GM12878 (cell line): ENCODE results near the gene PAX2. TPM values are rescaled to one million over a fixed set of nuclear protein-coding genes. Genes with fewer than 3 reads are reported as not detected.

Experiments
- ATAC-seq: fragments of 200-7000 bp; cut with Tn5 transposase; 3 replicates; pipeline ENCODE4 v1.9.1; 2020; ENCODE audit warnings: mild to moderate bottlenecking, moderate library complexity
- BruUV-seq: library from RNA; stranded (reverse); fragments of 400-500 nt; replicated peaks from 2 replicates; lab custom pipeline; 2021; lab: Mats Ljungman, UMichigan
- CTCF ChIA-PET: fragments of 300-600 bp; sonication (Branson Sonifier 250); formaldehyde crosslinking; extraction: SDS; loops from one replicate; lab custom pipeline; 2021; ENCODE audit warnings: inconsistent platforms; lab: Yijun Ruan, JAX
- POLR2A ChIA-PET: fragments of 350-600 bp; formaldehyde crosslinking; extraction: SDS; loops from one replicate; lab custom pipeline; 2021; ENCODE audit warnings: inconsistent platforms; lab: Charles Lee
- RAD21 ChIA-PET: fragments of 300-600 bp; sonication (Branson Sonifier 250); formaldehyde crosslinking; loops from one replicate; lab custom pipeline; 2023; ENCODE audit warnings: antibody characterized with exemption; ENCODE audit not compliant: unreplicated experiment; lab: Charles Lee
- SMC1A ChIA-PET: fragments of 300-600 bp; sonication (Branson Sonifier 250); formaldehyde crosslinking; loops from one replicate; lab custom pipeline; 2023; ENCODE audit not compliant: unreplicated experiment, uncharacterized antibody; lab: Charles Lee
- DNase-seq: peaks from one replicate; pipeline ENCODE4 v3.0.0-alpha.2; 2011; ENCODE audit warnings: low read depth, low spot score
- FAIRE-seq: peaks from 3 replicates; lab custom pipeline; 2011; peaks lifted over from hg19 to GRCh38; lab: Jason Lieb, UNC
- H2AFZ ChIP-seq: 2 replicates; pipeline ENCODE4 v1.6.0; 2011; ENCODE audit warnings: low read depth, low read length, control low read depth; ENCODE audit not compliant: control insufficient read depth
- H3K27ac ChIP-seq: 2 replicates; pipeline ENCODE4 v1.5.1; 2011; ENCODE audit warnings: control low read depth; ENCODE audit not compliant: control insufficient read depth, insufficient read depth
- H3K27me3 ChIP-seq, 2 experiments: replicated peaks in 1 of 2; 2 replicates each; pipeline versions ENCODE4 v1.6.0 to v1.6.1; 2011; ENCODE audit warnings: low read length in 1 of 2; ENCODE audit not compliant: control insufficient read depth in 2 of 2, insufficient read depth in 2 of 2
- H3K36me3 ChIP-seq, 2 experiments: 2 replicates each; pipeline ENCODE4 v1.5.1; 2011; ENCODE audit warnings: low read length in 1 of 2; ENCODE audit not compliant: control insufficient read depth in 2 of 2, insufficient read depth in 2 of 2
- H3K4me1 ChIP-seq: 2 replicates; pipeline ENCODE4 v1.6.1; 2011; ENCODE audit warnings: mild to moderate bottlenecking, low read length, moderate library complexity, mixed read lengths; ENCODE audit not compliant: control insufficient read depth, insufficient read depth
- H3K4me2 ChIP-seq: 2 replicates; pipeline ENCODE4 v1.6.0; 2011; ENCODE audit warnings: control low read depth; ENCODE audit not compliant: control insufficient read depth, insufficient read depth
- H3K4me3 ChIP-seq: fragments of 200-600 bp; sonication (generic); 2 replicates; pipeline ENCODE4 v1.5.1; 2016
- H3K79me2 ChIP-seq: 2 replicates; pipeline ENCODE4 v1.6.0; 2011; ENCODE audit warnings: low read length; ENCODE audit not compliant: control insufficient read depth, insufficient read depth
- H3K9ac ChIP-seq: 2 replicates; pipeline ENCODE4 v1.8.0; 2011; ENCODE audit warnings: low read length, control low read depth, mixed read lengths; ENCODE audit not compliant: control insufficient read depth, insufficient read depth
- H3K9me3 ChIP-seq: replicated peaks from 3 replicates; pipeline ENCODE4 v1.5.1; 2011; ENCODE audit warnings: mild to moderate bottlenecking, low read length; ENCODE audit not compliant: control insufficient read depth, insufficient read depth
- H4K20me1 ChIP-seq: 2 replicates; pipeline ENCODE4 v1.6.0; 2011; ENCODE audit not compliant: control insufficient read depth, insufficient read depth
- BHLHE40 ChIP-seq, 2 experiments: fragments of 450-650 bp in 1 of 2; IDR thresholded peaks; 2 replicates each; pipeline ENCODE4 v1.6.1; 2011 to 2017; ENCODE audit warnings: low read depth in 2 of 2, borderline replicate concordance in 1 of 2, improper control_type of control experiment in 1 of 2, low read length in 1 of 2, mild to moderate bottlenecking in 1 of 2
- BMI1 ChIP-seq: fragments of 450-650 bp; IDR thresholded peaks from 2 replicates; pipeline ENCODE4 v1.6.1; 2016; ENCODE audit warnings: mild to moderate bottlenecking, moderate library complexity, borderline replicate concordance
- CHD4 ChIP-seq: fragments of 200-600 bp; sonication (generic); IDR thresholded peaks from 2 replicates; pipeline ENCODE4 v1.6.1; 2016; ENCODE audit warnings: mild to moderate bottlenecking
- E4F1 ChIP-seq: fragments of 450-650 bp; IDR thresholded peaks from 2 replicates; pipeline ENCODE4 v1.6.1; 2018; ENCODE audit warnings: borderline replicate concordance, mild to moderate bottlenecking; ENCODE audit not compliant: partially characterized antibody
- GATAD2B ChIP-seq: fragments of 450-650 bp; conservative IDR thresholded peaks from 2 replicates; pipeline ENCODE4 v1.6.1; 2017; ENCODE audit warnings: low read depth, mild to moderate bottlenecking, moderate library complexity
- NFIC ChIP-seq: IDR thresholded peaks from 2 replicates; pipeline ENCODE4 v1.6.1; 2012; ENCODE audit warnings: low read depth, mild to moderate bottlenecking, inconsistent platforms, low read length, moderate library complexity
- NKRF ChIP-seq: fragments of 450-650 bp; conservative IDR thresholded peaks from 2 replicates; pipeline ENCODE4 v1.6.1; 2017; ENCODE audit warnings: mild to moderate bottlenecking, moderate library complexity
- RAD21 ChIP-seq: IDR thresholded peaks from 2 replicates; pipeline ENCODE4 v1.6.1; 2011; ENCODE audit warnings: mild to moderate bottlenecking, low read depth, low read length, moderate library complexity; ENCODE audit not compliant: insufficient read depth
- RCOR1 ChIP-seq: conservative IDR thresholded peaks from 2 replicates; pipeline ENCODE4 v1.6.1; 2012; ENCODE audit warnings: low read depth, low read length, improper control_type of control experiment
- SMAD5 ChIP-seq: IDR thresholded peaks from 2 replicates; pipeline ENCODE4 v1.6.1; 2016; ENCODE audit warnings: antibody characterized with exemption, low read depth
- TCF3 ChIP-seq: IDR thresholded peaks from 2 replicates; pipeline ENCODE4 v1.6.1; 2012; ENCODE audit warnings: low read depth, mild to moderate bottlenecking, low read length, borderline replicate concordance; ENCODE audit not compliant: insufficient read depth
- WRNIP1 ChIP-seq: IDR thresholded peaks from 2 replicates; pipeline ENCODE4 v1.6.1; 2011; ENCODE audit warnings: low read depth, low read length, improper control_type of control experiment, borderline replicate concordance
- WGBS: methylation state at CpG from one replicate; pipeline ENCODE4 v1.1.6; 2016; ENCODE audit warnings: low lambda C conversion rate; ENCODE audit not compliant: insufficient replicate concordance, insufficient coverage; ENCODE audit errors: missing lambda C conversion rate; 5-methylcytosine and 5-hydroxymethylcytosine counted together
- in situ Hi-C: fragments of 300-500 bp; cut with MboI; formaldehyde crosslinking; loops from 9 replicates; pipeline ENCODE4 v1.14.3; 2018; ENCODE audit warnings: mixed read lengths
- intact Hi-C: fragments of 100-400 bp; cut with micrococcal nuclease; formaldehyde crosslinking; loops from one replicate; pipeline ENCODE4 v1.14.2; 2022; ENCODE audit not compliant: unreplicated experiment
- polyA plus RNA-seq, 11 experiments: library from polyadenylated mRNA; depleted of rRNA in 4 of 11; unstranded in 6 of 11; stranded (reverse) in 5 of 11; fragments of >200 nt; fragmentation: Nextera tagmentation in 4 of 11; fragmentation: Illumina TruSeq in 1 of 11; extraction: Ambion mirVana in 4 of 11; extraction: Trizol in 1 of 11; gene quantifications; 1 replicate in 1 of 11; 2 replicates in 10 of 11; pipeline versions ENCODE4 v1.2.1 to v1.2.3, GENCODE V29; 2011 to 2016; ENCODE audit warnings: inconsistent platforms in 2 of 11, missing spikeins in 2 of 11, low read depth in 1 of 11
- total RNA-seq, 4 experiments: library from RNA; depleted of rRNA in 3 of 4; stranded (reverse); fragments of >200 nt in 3 of 4; fragmentation: Illumina TruSeq in 1 of 4; extraction: Trizol in 1 of 4; gene quantifications; 2 replicates each; pipeline versions ENCODE4 v1.2.1 to v1.2.3, GENCODE V29; 2013 to 2021
- TF ChIP-seq, protein P1 (sequence below): fragments of 450-650 bp; IDR thresholded peaks from 2 replicates; pipeline ENCODE4 v1.6.1; 2017; ENCODE audit warnings: borderline replicate concordance

PAX2 gene
- total and polyA plus RNA-seq, 10 of the 15 experiments (the other 5 are each of a cell fraction or from before 2014, with no cell fraction given): not detected

DNA sequence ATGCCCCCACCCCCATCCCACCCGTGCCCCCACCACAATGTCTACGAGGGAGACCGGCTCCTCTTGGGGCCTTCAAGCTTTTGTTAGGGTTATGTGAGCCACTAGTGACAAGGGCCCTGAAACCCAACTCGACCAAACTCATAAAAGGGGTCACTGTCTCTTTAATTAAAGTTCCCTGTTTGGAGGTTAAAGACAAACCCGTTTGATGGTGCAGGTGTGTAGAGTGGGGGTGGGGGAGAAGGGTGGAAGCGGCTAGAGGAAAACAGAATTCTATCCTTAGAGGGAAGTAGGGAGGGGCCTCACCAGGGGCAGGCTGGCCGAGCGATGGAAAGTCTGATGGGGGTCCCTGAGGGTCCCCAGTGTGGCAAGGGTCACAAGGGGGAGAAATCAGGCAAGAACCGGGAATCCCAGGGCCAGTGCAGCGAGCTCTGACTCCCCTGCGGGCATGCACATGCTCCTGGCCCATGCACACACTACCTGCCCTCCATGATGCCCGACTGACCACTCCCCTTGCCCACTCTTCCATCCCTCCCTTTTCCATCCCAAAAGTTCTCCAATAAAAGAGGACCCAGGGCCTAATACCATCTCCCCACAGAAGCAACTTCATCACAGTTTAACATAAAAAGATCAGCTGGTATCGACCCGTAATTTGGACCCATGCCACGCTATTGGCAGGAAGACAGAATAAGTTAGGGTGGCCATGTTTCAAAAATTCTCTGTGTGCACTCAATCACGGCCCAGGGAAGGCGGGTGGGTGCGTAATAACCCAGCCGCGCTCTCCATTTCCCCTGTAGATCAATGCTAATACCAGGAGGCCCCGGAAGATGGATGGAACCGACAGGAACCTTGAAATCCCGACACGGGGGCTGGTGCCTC is 131.4 kb downstream of the PAX2 start:
- SMC1A ChIA-PET: interaction anchor here (3.4 kb wide), 1 partner anchor 11 kb away, joined by 21 read pairs; no protein-coding TSS in a partner anchor
- Histone ChIP-seq H3K27me3 (no peaks in the 10 kb centered on the region; a peak in 1 of 4 replicates), H3K27ac (no peak overlapping the region), H3K9ac (no peak overlapping the region), H3K36me3 (no peaks in the 10 kb centered on the region), H3K9me3 (no peaks in the 10 kb centered on the region), H3K4me2 (no peak overlapping the region), H3K4me1 (no peaks in the 10 kb centered on the region), H4K20me1 (no peaks in the 10 kb centered on the region), H3K79me2 (no peaks in the 10 kb centered on the region), H3K4me3 (no peak overlapping the region), H2AFZ (no peak overlapping the region)
- 32% methylated on average over 24 of the region's 24 CpGs for WGBS
- intact Hi-C loops: loop anchor here (5.0 to 10.0 kb wide), 3 partner anchors 132 to 540 kb away; partner anchors contain the start of gene PAX2
- POLR2A ChIA-PET: no interaction called here
- no peak for TF ChIP-seq RCOR1
- TF ChIP-seq WRNIP1: no peak
- no peak for TF ChIP-seq CHD4
- no peak for TF ChIP-seq SMAD5
- no peak for TF ChIP-seq NKRF
- no peak for TF ChIP-seq GATAD2B
- TF ChIP-seq, protein P1, sequence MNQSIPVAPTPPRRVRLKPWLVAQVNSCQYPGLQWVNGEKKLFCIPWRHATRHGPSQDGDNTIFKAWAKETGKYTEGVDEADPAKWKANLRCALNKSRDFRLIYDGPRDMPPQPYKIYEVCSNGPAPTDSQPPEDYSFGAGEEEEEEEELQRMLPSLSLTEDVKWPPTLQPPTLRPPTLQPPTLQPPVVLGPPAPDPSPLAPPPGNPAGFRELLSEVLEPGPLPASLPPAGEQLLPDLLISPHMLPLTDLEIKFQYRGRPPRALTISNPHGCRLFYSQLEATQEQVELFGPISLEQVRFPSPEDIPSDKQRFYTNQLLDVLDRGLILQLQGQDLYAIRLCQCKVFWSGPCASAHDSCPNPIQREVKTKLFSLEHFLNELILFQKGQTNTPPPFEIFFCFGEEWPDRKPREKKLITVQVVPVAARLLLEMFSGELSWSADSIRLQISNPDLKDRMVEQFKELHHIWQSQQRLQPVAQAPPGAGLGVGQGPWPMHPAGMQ: no peak
- TF ChIP-seq RAD21: no peak
- TF ChIP-seq TCF3: no peak
- no peak for TF ChIP-seq BHLHE40 (IDR thresholded peaks at IDR 0.05; ENCODE audit: borderline replicate concordance in 1 of 2, low read depth in 2 of 2, low read length in 1 of 2)
- no peak for TF ChIP-seq E4F1
- no peak for TF ChIP-seq NFIC
- no peak for TF ChIP-seq BMI1
- CTCF ChIA-PET: interaction anchor here (0.8 to 1.2 kb wide), 2 partner anchors 12 to 79 kb away, joined by 3 to 7 read pairs; no protein-coding TSS in a partner anchor
- in situ Hi-C loops: no loop called here
- FAIRE-seq (no peak), ATAC-seq (no peak), DNase-seq (no peak)
- no TSS peak for BruUV-seq
- RAD21 ChIA-PET: interaction anchor here (1.0 to 1.5 kb wide), 2 partner anchors 18 to 37 kb away, joined by 3 read pairs; no protein-coding TSS in a partner anchor
